Activated T-cell treated with anti-CD3 and anti-CD28 coated beads, Interleukin-2, amount 50 U/mL, for 72 hours (primary cell): Measurements from ENCODE around the gene CHST15. TPM values are rescaled to one million over a fixed set of nuclear protein-coding genes. Genes with fewer than 3 reads are reported as not detected.
A peak's percentile ranks its signal among the peaks of the same experiment; 100 is the strongest.

Experiments
- ATAC-seq, 2 donors: fragments of 150-1000 bp; cut with Tn5 transposase; replicated peaks in 1 of 2; 2 replicates each; pipeline ENCODE4 v1.10.0; 2021; ENCODE audit warnings: moderate library complexity in 2 of 2, mild to moderate bottlenecking in 1 of 2
- DNase-seq, 2 donors: peaks; one replicate each; pipeline ENCODE4 v3.0.0; 2021 to 2022; ENCODE audit warnings: mixed read lengths in 1 of 2
- H3K27ac Mint-ChIP-seq: one replicate; pipeline ENCODE4 v1.8.0; 2022; ENCODE audit warnings: mild to moderate bottlenecking, moderate library complexity, mixed read lengths
- H3K27me3 Mint-ChIP-seq: one replicate; pipeline ENCODE4 v1.8.0; 2022; ENCODE audit warnings: low read depth, mixed read lengths
- H3K36me3 Mint-ChIP-seq, 2 donors: one replicate each; pipeline ENCODE4 v1.8.0; 2022; ENCODE audit warnings: mixed read lengths in 2 of 2, mild to moderate bottlenecking in 1 of 2; ENCODE audit not compliant: insufficient read depth in 2 of 2
- H3K4me1 Mint-ChIP-seq: one replicate; pipeline ENCODE4 v1.8.0; 2022; ENCODE audit warnings: low read depth, mixed read lengths
- H3K4me3 Mint-ChIP-seq, 2 donors: one replicate each; pipeline ENCODE4 v1.8.0; 2022; ENCODE audit warnings: mild to moderate bottlenecking in 2 of 2, mixed read lengths in 2 of 2, moderate library complexity in 2 of 2
- H3K9me3 Mint-ChIP-seq, 2 donors: one replicate each; pipeline ENCODE4 v1.8.0; 2022; ENCODE audit warnings: mixed read lengths in 2 of 2
- total RNA-seq, 2 donors: library from RNA; stranded (reverse); gene quantifications; one replicate each; pipeline ENCODE4 v1.2.3, GENCODE V29; 2022

Gene CHST15
- total RNA-seq, 2 donors from 2014 or later: 0.38 to 2.4 TPM

GRCh38 chr10:124069341-124070264 is 23.8 kb downstream of the CHST15 start:
- no peaks in the 10 kb centered on the region for H3K9me3 Mint-ChIP-seq
- ATAC-seq (peak in 1 of 2 donors; percentile 40), DNase-seq (no peak)
- H3K27ac Mint-ChIP-seq: no peak overlapping the region
- no peak overlapping the region for H3K4me3 Mint-ChIP-seq
- no peaks in the 10 kb centered on the region for H3K36me3 Mint-ChIP-seq
- peaks cover 45% of the 10 kb centered on the region for H3K4me1 Mint-ChIP-seq
- peaks cover 16% of the 10 kb centered on the region for H3K27me3 Mint-ChIP-seq

GRCh38 chr10:124068929-124069328 is 24.5 kb downstream of the CHST15 start:
- no peaks in the 10 kb centered on the region for H3K36me3 Mint-ChIP-seq
- H3K4me1 Mint-ChIP-seq: peaks cover 47% of the 10 kb centered on the region
- H3K4me3 Mint-ChIP-seq: no peak overlapping the region
- no peaks in the 10 kb centered on the region for H3K9me3 Mint-ChIP-seq
- no peak for DNase-seq
- no peak overlapping the region for H3K27ac Mint-ChIP-seq
- no peak for ATAC-seq
- H3K27me3 Mint-ChIP-seq: peaks cover 16% of the 10 kb centered on the region

GRCh38 chr10:124067825-124068400 is 25.5 kb downstream of the CHST15 start:
- no peak overlapping the region for H3K4me3 Mint-ChIP-seq
- no peaks in the 10 kb centered on the region for H3K9me3 Mint-ChIP-seq
- ATAC-seq (no peak), DNase-seq (no peak)
- H3K27ac Mint-ChIP-seq: no peak overlapping the region
- H3K4me1 Mint-ChIP-seq: peaks cover 56% of the 10 kb centered on the region
- H3K36me3 Mint-ChIP-seq: no peaks in the 10 kb centered on the region
- peaks cover 16% of the 10 kb centered on the region for H3K27me3 Mint-ChIP-seq

- DNase-seq (no peak), ATAC-seq (no peak)
- Mint-ChIP-seq H3K4me3 (no peak overlapping the region), H3K4me1 (peaks cover 57% of the 10 kb centered on the region), H3K27ac (no peak overlapping the region), H3K9me3 (no peaks in the 10 kb centered on the region), H3K27me3 (peaks cover 16% of the 10 kb centered on the region), H3K36me3 (no peaks in the 10 kb centered on the region)
These were observed 26.4 kb downstream of the CHST15 start for GRCh38 chr10:124066781-124067714.

DNA sequence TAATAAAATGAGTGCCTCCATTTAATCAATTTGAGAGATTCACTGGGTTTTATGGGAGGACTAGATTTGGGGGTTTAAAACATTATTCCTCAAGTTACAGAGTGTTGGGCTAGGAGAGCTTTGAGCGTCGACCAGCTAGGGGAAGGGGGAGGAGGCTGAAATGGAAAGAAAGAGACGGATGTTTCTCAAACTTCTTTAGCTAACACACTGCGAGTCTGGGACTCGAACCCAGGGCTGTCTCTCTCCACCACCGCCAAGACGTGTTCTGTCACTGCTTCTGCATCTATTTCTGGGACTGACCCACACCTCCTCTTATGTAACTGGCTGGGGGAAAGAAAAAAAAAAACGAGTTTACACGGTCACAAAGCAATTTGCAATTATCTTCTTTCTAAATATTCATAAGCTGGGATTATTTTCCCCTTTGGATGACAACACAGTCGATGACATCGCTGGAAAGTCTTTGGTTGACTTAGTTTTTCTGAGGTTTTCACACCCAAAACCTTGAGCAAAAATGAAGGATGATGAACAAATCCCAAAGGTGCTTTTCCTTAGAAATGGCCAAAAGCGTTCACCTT is 27.2 kb downstream of the CHST15 start:
- H3K27me3 Mint-ChIP-seq: peaks cover 12% of the 10 kb centered on the region
- ATAC-seq (no peak), DNase-seq (no peak)
- no peaks in the 10 kb centered on the region for H3K36me3 Mint-ChIP-seq
- no peak overlapping the region for H3K27ac Mint-ChIP-seq
- no peaks in the 10 kb centered on the region for H3K9me3 Mint-ChIP-seq
- H3K4me1 Mint-ChIP-seq: peaks cover 53% of the 10 kb centered on the region
- H3K4me3 Mint-ChIP-seq: peak overlapping the region; percentile 32 to 58

- H3K36me3 Mint-ChIP-seq: no peaks in the 10 kb centered on the region
- H3K27ac Mint-ChIP-seq: peak overlapping the region; percentile 56
- peak in 1 of 2 donors; percentile 8 for DNase-seq
- peaks cover 10% of the 10 kb centered on the region for H3K27me3 Mint-ChIP-seq
- H3K4me3 Mint-ChIP-seq: peak overlapping the region; percentile 32 to 58
- no peaks in the 10 kb centered on the region for H3K9me3 Mint-ChIP-seq
- H3K4me1 Mint-ChIP-seq: peaks cover 53% of the 10 kb centered on the region
- ATAC-seq: no peak
These were observed 27.8 kb downstream of the CHST15 start for GRCh38 chr10:124065382-124066125.

DNA sequence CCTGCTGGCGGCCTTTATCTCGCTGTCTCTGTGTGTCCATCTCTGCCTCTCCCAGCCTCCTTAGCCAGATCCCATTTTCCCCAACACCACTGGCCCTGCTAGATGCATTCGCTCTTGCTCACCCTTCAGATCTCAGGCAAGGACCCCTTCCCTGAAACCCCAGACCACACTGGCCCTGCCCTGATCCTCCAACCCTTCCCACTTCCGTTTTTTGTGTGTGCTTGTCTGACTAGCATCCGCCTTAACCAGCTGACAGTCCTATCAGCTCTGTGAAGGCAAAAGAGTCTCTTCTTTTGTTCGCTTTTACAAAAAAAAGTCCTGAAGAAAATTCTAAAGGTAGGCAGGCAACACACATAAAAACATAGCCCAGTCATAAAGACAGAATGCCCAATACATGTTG is 28.7 kb downstream of the CHST15 start:
- DNase-seq (peak; percentile 9 to 16), ATAC-seq (peak; percentile 26 to 46)
- H3K9me3 Mint-ChIP-seq: no peaks in the 10 kb centered on the region
- peak overlapping the region; percentile 32 for H3K27ac Mint-ChIP-seq
- peaks cover 10% of the 10 kb centered on the region for H3K27me3 Mint-ChIP-seq
- H3K4me1 Mint-ChIP-seq: peaks cover 53% of the 10 kb centered on the region
- no peaks in the 10 kb centered on the region for H3K36me3 Mint-ChIP-seq
- peak overlapping the region; percentile 80 to 90 for H3K4me3 Mint-ChIP-seq

GRCh38 chr10:124063750-124064603 is 29.4 kb downstream of the CHST15 start:
- Mint-ChIP-seq H3K4me1 (peaks cover 47% of the 10 kb centered on the region), H3K27ac (peak overlapping the region; percentile 32), H3K4me3 (peak overlapping the region; percentile 80 to 90), H3K36me3 (no peaks in the 10 kb centered on the region), H3K9me3 (no peaks in the 10 kb centered on the region), H3K27me3 (peaks cover 10% of the 10 kb centered on the region)
- ATAC-seq (peak; percentile 74 to 79), DNase-seq (peak; percentile 17 to 18)

- DNase-seq: no peak
- H3K36me3 Mint-ChIP-seq: no peaks in the 10 kb centered on the region
- ATAC-seq: no peak
- H3K9me3 Mint-ChIP-seq: no peaks in the 10 kb centered on the region
- H3K27me3 Mint-ChIP-seq: peaks cover 10% of the 10 kb centered on the region
- H3K27ac Mint-ChIP-seq: no peak overlapping the region
- H3K4me3 Mint-ChIP-seq: no peak overlapping the region
- H3K4me1 Mint-ChIP-seq: peaks cover 45% of the 10 kb centered on the region
These were observed 31.0 kb downstream of the CHST15 start for GRCh38 chr10:124062390-124062789.

GRCh38 chr10:124061030-124061429 is 32.4 kb downstream of the CHST15 start:
- Mint-ChIP-seq H3K27me3 (peaks cover 3% of the 10 kb centered on the region), H3K27ac (no peak overlapping the region), H3K9me3 (no peaks in the 10 kb centered on the region), H3K4me1 (peaks cover 34% of the 10 kb centered on the region), H3K36me3 (no peaks in the 10 kb centered on the region), H3K4me3 (no peak overlapping the region)
- DNase-seq (no peak), ATAC-seq (no peak)

DNA sequence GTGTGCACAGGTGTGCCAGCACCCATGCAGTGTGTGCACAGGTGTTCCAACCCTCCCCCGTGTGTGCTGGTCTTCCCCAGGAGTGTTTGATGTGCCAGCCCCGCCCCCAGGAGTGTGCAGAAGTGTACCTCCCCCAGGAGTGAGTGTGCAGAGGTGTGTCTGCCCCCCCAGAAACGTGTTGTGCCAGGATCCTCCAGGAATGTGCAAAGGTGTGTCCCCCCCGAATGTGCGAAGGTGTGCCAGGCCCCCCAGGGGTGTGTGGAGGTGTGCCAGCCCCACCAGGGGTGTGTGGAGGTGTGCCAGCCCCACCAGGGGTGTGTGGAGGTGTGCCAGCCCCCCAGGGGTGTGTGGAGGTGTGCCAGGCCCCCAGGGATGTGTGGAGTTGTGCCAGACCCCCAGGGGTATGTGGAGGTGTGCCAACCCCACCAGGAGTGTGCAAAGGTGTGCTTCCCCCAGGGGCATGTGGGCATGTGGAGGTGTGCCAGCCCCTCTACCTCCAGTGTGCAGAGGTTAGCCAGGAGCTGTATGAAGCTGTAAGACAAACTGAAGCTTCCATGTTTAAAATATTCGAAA is 33.2 kb downstream of the CHST15 start:
- Mint-ChIP-seq H3K27ac (no peak overlapping the region), H3K9me3 (no peaks in the 10 kb centered on the region), H3K4me1 (peaks cover 26% of the 10 kb centered on the region), H3K36me3 (no peaks in the 10 kb centered on the region), H3K4me3 (no peak overlapping the region), H3K27me3 (no peaks in the 10 kb centered on the region)
- ATAC-seq (no peak), DNase-seq (no peak)
